HPDE6-E6E7 (cell line): ENCODE data around the gene SUSD4.
A peak's percentile ranks its signal among the peaks of the same experiment; 100 is the strongest.

Source experiments
- DNase-seq: peaks from one replicate; pipeline ENCODE4 v3.0.0; 2011; ENCODE audit warnings: missing footprints; ENCODE audit errors: extremely low spot score

Gene SUSD4

DNA sequence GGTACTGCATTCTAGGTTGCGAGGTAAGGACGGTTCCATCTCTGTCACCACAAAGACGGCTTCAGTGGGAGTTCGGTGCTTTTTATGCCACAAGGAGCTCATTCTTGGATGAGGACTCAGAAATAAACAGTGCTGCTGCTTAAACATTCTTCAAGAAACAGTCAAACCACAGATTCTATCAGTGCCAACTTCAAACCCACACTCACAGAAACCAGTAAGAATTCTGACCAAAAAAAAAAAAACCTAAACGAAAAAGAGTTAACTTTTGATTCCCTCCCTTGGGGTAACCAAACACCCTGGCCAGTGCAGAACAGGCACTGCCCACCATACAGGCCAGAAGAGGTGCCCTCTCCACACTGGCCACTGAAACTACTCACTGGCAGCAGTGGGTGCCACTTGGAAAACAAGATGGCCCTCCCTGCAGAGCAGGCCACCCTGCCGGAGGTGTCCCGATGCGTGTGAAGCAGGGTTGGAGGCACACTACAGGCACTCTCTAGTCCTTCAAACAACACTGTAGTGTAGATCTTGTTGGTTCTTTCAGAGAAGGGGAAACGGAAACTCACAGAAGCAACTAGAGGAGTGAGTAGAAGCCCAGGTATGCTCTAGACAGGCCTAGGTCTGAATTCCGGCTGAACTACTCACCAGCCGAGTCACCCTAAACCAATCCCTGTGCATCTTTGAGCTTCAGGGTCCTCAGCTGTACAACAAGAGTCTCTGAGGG lies 133.7 kb downstream of the SUSD4 start:
- DNase-seq: peak; percentile 71

DNA sequence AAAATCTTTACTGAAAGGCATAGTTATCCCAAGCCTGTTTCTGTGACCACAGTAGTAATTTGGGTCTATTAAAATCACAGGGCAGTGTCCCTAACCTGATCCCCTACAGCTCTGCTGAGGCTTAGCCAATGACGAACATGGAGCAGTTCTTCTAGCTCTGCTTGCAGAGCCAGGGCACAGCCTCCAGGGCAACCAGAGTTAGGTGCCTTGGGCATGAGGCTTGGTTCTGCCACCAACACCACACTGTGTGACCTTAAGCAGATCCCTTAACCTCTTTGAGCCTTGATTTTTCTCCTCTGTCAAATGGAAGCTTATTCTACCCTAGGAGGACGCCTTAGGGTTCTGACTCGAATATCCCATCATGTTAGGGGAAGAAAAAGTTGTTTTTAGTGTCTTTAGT lies 134.2 kb downstream of the SUSD4 start:
- no peak for DNase-seq

GRCh38 chr1:223228931-223229528 lies 134.9 kb downstream of the SUSD4 start:
- DNase-seq: no peak

DNA sequence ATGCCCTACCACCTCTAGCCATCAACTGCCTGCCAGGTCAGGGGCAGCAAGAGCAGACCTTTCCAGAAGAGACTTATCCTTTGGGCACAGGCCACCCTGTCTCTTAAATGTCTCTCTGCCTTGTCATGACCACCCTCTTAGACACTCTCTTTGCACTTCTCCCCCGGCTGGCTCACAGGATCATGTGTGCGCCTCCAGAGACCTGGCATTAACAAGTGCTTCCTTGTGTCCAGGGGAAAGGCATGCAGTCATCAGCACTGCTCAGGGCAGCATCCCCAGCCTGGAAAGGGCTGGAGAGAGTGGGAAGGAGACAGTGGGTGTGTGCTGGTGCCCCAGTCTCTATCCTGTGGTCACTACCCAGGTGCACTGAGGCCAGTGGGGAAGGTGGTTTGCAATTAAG lies 135.8 kb downstream of the SUSD4 start:
- no peak for DNase-seq

- DNase-seq: no peak
Observed at GRCh38 chr1:223227486-223228196, 136.3 kb downstream of the SUSD4 start.

DNA sequence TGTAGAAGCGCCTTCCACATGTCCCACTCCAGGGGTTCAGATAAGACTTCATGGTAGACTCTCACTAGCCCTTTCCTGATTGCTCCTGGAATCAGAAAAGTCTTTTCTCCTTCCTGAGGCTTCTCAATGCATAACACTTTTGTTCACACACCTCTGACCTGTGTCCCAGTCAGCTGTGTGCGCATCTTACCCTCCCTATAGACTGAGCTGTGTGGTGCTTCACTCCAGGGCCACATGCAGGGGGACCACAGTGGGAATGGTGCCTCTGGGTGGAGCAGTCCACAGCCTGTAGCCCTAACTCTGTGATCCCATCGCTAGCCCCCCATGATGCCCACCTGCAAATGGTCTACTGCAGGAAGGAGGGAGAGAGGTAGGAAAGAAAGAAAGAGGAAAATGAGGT lies 136.9 kb downstream of the SUSD4 start:
- no peak for DNase-seq

DNA sequence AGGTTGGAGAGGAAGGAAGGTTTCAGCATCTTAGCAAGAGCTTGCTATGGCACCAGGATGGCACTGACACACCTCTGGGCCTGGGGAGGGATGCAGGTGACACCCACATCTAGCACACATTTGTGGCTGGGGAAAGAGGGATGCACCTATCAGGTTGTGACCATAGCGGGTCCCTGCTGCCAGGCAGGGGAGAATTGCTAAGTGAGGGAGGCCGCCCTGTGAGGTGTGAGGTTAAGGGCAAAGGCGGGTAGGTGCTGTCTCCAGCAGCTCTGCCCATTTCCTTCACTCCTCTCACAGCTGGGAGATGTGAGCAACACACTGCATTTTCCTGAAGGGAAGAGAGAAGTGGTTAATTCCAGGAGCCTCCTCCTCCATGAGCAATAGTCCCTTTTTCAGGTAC lies 137.7 kb downstream of the SUSD4 start:
- DNase-seq: no peak

GRCh38 chr1:223225481-223225880 lies 138.5 kb downstream of the SUSD4 start:
- DNase-seq: no peak

- DNase-seq: no peak
Observed at GRCh38 chr1:223225061-223225460, 138.9 kb downstream of the SUSD4 start.

DNA sequence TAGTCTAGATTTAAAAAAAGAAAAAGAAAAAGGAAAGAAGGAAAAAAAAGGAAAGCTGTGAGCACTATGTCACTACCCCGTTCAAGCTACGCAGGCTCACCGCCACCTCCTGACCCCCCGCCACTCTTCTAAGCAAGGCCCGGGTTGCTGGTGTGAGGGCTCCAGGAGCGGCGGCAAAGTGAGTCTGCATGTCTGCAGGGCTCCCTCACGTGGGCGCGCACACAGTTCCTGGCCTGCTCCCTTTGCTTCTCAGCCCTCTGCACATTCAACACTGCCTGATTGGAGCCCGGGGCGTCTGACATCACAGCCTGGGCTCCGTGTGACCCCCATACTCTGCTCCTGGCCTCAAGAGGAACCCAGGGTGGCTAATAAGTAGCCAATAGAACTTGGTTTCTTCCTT lies 139.5 kb downstream of the SUSD4 start:
- DNase-seq: no peak

GRCh38 chr1:223223091-223223995 lies 140.6 kb downstream of the SUSD4 start:
- no peak for DNase-seq

GRCh38 chr1:223222377-223222776 lies 141.6 kb downstream of the SUSD4 start:
- DNase-seq: no peak

- no peak for DNase-seq
Observed at GRCh38 chr1:223221686-223222085, 142.3 kb downstream of the SUSD4 start.

GRCh38 chr1:223219846-223220610 lies 143.9 kb downstream of the SUSD4 start:
- no peak for DNase-seq

DNA sequence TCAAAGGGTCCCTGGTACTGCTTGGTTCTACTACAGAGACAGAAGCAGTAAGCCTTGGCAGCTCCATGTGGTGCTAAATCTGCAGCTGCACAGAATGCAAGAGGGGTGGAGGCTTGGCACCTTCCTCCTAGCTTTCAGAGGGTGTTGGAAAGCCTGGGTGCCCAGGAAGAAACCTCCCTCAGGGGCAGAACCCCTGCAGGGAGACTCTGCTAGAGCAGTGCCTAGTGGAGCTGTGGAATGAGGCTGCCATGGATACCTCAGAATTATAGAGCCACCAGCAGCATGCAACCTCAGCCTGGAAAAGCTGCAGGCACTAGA lies 144.7 kb downstream of the SUSD4 start:
- no peak for DNase-seq

DNA sequence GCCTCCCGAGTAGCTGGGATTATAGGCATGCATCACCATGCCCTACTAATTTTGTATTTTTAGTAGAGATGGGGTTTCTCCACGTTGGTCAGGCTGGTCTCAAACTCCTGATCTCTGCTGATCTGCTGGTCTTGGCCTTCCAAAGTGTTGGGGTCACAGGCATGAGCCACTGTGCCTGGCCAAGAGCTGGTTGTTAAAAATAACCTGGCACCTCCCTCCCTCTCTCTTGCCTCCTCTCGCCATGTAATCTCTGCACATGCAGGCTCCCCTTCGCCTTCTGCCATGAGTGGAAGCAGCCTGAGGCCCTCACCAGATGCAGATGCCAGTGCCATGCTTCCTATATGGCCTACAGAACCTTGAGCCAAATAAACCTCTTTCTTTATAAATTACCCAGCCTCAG lies 146.2 kb downstream of the SUSD4 start:
- DNase-seq: no peak

DNA sequence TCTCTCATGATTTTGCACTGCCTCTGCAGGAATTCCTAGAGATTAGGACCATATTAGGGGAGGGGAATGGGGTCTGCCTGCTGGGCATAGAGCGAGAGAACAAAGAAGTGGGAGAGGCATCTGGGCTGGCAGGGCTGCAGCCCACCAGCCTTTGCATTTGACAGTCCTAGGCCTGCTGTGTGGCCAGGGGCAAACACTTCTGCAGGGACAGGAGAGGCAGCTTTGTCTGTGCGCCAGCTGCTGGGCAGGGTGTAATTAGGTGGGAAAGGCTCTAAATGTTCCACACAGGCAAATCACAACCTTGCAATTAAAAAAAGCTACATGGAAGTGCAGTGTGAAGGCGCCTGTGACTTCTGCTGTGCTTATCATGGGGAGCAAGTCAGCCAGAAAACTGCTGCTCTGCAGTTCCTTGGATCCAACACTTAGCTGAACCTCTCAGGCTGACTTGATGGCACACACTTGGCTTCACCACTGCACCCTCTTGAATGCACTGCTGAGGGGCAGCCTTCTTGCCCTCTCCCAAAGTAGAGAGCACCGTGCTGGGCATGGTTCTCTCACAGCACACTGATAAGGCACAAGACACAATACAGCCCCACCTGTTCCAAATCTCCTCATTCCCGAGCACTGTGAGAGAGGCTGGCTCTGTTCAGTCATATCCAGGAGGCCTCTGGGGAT lies 147.3 kb downstream of the SUSD4 start:
- DNase-seq: no peak

DNA sequence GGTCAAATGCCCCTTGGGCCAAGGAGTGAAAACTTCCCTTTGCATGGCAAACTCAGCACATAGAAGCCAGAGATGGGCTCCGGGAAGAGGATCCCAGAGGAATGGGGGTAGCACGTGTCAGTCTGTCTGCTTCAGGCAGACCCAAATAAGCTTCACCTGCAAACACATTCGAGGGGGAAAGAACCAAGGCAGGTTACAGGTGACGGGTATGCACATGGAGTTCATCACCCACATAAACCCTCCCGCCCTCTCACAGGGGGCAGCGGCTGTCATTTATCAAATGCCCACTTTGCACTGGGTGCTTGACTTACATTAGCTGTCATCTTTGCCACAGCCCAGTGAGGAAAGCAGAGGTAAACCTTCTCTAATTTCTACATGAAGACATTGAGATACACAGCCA lies 147.9 kb downstream of the SUSD4 start:
- no peak for DNase-seq

DNA sequence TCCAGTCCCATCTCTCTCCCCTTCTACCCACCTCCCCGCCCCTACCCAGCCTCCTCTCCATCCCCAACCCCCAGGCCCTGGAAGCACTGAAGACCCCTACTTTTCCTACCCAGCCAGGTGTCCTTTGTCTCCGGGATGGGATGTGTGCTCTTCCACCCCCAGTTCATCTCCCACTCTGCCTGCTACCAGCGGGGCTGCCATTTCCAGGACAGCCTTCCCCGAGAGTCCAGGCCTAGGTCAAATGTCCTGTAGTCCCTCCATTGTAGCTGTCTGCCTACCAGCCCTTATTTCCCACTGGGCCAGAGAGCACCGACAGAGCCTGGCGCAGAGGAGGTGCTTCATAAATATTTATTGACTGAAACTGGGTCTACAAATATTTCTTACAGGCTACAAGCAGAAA lies 148.9 kb downstream of the SUSD4 start:
- DNase-seq: no peak

- DNase-seq: no peak
Observed at GRCh38 chr1:223214261-223214807, 149.6 kb downstream of the SUSD4 start.

GRCh38 chr1:223212441-223212840 lies 151.5 kb downstream of the SUSD4 start:
- no peak for DNase-seq
